SU-DHL-6 (cell line): ENCODE results near the gene C1orf74.

Experiments used
- H2AFZ ChIP-seq: fragments of 200-600 bp; sonication (generic); 2 replicates; pipeline ENCODE4 v1.6.1; 2014; ENCODE audit warnings: low read depth, mild to moderate bottlenecking, moderate library complexity, mixed read lengths, antibody characterized with exemption, low read length; ENCODE audit not compliant: severe bottlenecking
- H3F3A ChIP-seq: fragments of 200-600 bp; shearing (Covaris generic); 2 replicates; pipeline ENCODE4 v1.6.0; 2016; ENCODE audit warnings: antibody characterized with exemption, mild to moderate bottlenecking; ENCODE audit not compliant: insufficient read depth
- H3K27ac ChIP-seq: fragments of 200-600 bp; sonication (generic); 2 replicates; pipeline ENCODE4 v1.5.1; 2016; ENCODE audit warnings: low read depth, mild to moderate bottlenecking, low read length, moderate library complexity, mixed read lengths
- H3K27me3 ChIP-seq: fragments of 200-600 bp; sonication (generic), shearing (Covaris generic); 2 replicates; pipeline ENCODE4 v1.6.0; 2014; ENCODE audit warnings: mild to moderate bottlenecking, low read length
- H3K36me3 ChIP-seq: fragments of 200-600 bp; sonication (generic); 2 replicates; pipeline ENCODE4 v1.6.1; 2014; ENCODE audit warnings: mild to moderate bottlenecking, low read length, mixed read lengths
- H3K4me2 ChIP-seq: fragments of 300-600, 200-600 bp; shearing (Covaris generic), sonication (generic); 2 replicates; pipeline ENCODE4 v1.6.0; 2014; ENCODE audit warnings: low read length, low read depth, mild to moderate bottlenecking; ENCODE audit not compliant: poor library complexity, severe bottlenecking
- H3K4me3 ChIP-seq: fragments of 200-600 bp; sonication (generic); 2 replicates; pipeline ENCODE4 v1.5.1; 2014; ENCODE audit warnings: antibody characterized with exemption, low read length, mild to moderate bottlenecking, mixed read lengths; ENCODE audit not compliant: insufficient read depth, poor library complexity, severe bottlenecking
- H3K79me2 ChIP-seq: fragments of 200-600 bp; sonication (generic); 2 replicates; pipeline ENCODE4 v1.6.1; 2014; ENCODE audit warnings: mild to moderate bottlenecking, low read length, moderate library complexity; ENCODE audit not compliant: insufficient read depth
- H3K9ac ChIP-seq: fragments of 200-600 bp; sonication (generic); 2 replicates; pipeline ENCODE4 v1.7.0; 2014; ENCODE audit warnings: mild to moderate bottlenecking, low read length
- H3K9me2 ChIP-seq: fragments of 200-600 bp; sonication (generic); replicated peaks from 2 replicates; pipeline ENCODE4 v1.6.1; 2014; ENCODE audit warnings: low read length; ENCODE audit not compliant: insufficient read depth
- H3K9me3 ChIP-seq: fragments of 200-600 bp; sonication (generic); 2 replicates; pipeline ENCODE4 v1.6.1; 2014; ENCODE audit warnings: low read length, mixed read lengths; ENCODE audit not compliant: insufficient read depth
- H4K20me1 ChIP-seq: fragments of 200-600 bp; sonication (generic); 2 replicates; pipeline ENCODE4 v1.6.1; 2014; ENCODE audit warnings: low read depth, mild to moderate bottlenecking, antibody characterized with exemption, low read length, moderate library complexity, mixed read lengths
- EZH2phosphoT487 ChIP-seq: fragments of 200-600 bp; sonication (generic), shearing (Covaris generic); conservative IDR thresholded peaks from 2 replicates; pipeline ENCODE4 v1.6.1; 2018; ENCODE audit warnings: mild to moderate bottlenecking, antibody characterized with exemption, low read length, moderate library complexity, mixed read lengths
- TF ChIP-seq, protein P1 (sequence below): fragments of 200-600 bp; sonication (generic); IDR thresholded peaks from one replicate; pipeline ENCODE4 v1.5.1; 2017; ENCODE audit warnings: antibody characterized with exemption, mild to moderate bottlenecking, low read length, moderate library complexity; ENCODE audit not compliant: insufficient read depth, poor library complexity, severe bottlenecking

The C1orf74 gene

DNA sequence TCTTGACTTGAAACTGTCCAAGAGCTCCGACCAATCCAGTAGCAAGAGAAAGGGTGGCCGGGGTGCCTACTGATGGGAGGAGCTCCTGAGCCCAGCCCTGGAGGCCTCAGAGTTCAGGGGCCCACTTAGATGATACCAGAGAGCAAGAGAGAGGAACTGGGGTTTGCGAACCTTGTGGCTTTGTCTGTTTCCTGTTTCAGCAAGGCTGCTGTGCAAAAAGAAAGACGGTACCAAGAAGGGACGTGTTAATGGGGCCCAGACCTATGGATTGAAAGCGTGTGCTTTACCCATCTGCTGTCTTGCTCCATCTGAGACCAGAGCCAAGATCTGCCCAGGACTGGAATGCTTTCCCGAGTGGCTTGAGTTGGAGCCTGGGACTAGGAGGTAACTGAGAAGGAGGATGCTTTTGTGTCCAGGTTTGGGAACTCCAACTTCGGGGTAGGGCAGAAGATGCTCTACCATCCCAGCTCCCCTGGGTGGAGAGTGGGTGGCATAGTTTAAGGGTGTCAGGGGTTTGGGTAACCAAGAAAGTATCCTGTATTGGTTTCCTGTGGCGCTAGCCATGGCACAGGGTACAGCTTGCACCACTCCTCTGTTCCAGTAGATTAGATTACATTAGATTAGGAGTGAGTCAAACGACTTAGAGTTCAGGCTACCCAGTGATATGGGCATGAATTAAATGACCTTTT, 28.3 kb downstream of the C1orf74 start, which contains the start of gene TRAF3IP3:
TSS of gene TRAF3IP3 (plus strand) at position 128 of the 689 bp plus-strand sequence. CDS start 3,987 bp downstream, outside the sequence.
- H3K36me3 ChIP-seq: no peaks in the 10 kb centered on the region
- H3F3A ChIP-seq: no peaks in the 10 kb centered on the region
- H3K4me3 ChIP-seq: peak within 1 kb of the TSS; percentile 62
- peak within 1 kb of the TSS; percentile 86 for H3K4me2 ChIP-seq
- TF ChIP-seq EZH2phosphoT487: no peak
- TF ChIP-seq, protein P1, sequence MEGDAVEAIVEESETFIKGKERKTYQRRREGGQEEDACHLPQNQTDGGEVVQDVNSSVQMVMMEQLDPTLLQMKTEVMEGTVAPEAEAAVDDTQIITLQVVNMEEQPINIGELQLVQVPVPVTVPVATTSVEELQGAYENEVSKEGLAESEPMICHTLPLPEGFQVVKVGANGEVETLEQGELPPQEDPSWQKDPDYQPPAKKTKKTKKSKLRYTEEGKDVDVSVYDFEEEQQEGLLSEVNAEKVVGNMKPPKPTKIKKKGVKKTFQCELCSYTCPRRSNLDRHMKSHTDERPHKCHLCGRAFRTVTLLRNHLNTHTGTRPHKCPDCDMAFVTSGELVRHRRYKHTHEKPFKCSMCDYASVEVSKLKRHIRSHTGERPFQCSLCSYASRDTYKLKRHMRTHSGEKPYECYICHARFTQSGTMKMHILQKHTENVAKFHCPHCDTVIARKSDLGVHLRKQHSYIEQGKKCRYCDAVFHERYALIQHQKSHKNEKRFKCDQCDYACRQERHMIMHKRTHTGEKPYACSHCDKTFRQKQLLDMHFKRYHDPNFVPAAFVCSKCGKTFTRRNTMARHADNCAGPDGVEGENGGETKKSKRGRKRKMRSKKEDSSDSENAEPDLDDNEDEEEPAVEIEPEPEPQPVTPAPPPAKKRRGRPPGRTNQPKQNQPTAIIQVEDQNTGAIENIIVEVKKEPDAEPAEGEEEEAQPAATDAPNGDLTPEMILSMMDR: no peak
- no peaks in the 10 kb centered on the region for H4K20me1 ChIP-seq
- H3K9me3 ChIP-seq: no peaks in the 10 kb centered on the region
- peak within 1 kb of the TSS; percentile 81 for H3K27ac ChIP-seq
- H2AFZ ChIP-seq: peak within 1 kb of the TSS; percentile 84
- peak within 1 kb of the TSS; percentile 67 for H3K9ac ChIP-seq
- no peaks in the 10 kb centered on the region for H3K9me2 ChIP-seq
- peaks cover 20% of the 10 kb centered on the region; the same call in 1 of the 2 replicates for H3K79me2 ChIP-seq
- no peaks in the 10 kb centered on the region for H3K27me3 ChIP-seq

DNA sequence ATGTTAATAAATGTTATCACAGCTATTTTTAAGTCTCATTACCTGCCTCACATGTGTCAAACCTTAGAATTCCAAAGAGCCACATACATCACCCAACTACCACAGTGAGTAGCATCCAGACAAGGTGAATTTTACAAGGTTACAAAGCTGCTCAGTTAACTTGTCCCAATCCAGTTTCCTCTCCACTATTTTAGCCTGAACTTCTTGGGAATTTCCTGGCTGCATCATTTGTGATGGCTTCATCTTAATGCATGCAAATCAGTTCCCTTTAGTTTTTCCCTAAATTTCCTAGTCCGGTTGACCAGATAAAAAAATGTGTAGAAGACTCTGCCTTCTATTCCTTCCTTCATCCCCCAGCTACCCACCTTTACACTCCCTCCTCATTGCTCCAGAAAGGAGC, 29.1 kb downstream of the C1orf74 start:
- peak overlapping the region; percentile 67 for H3K9ac ChIP-seq

DNA sequence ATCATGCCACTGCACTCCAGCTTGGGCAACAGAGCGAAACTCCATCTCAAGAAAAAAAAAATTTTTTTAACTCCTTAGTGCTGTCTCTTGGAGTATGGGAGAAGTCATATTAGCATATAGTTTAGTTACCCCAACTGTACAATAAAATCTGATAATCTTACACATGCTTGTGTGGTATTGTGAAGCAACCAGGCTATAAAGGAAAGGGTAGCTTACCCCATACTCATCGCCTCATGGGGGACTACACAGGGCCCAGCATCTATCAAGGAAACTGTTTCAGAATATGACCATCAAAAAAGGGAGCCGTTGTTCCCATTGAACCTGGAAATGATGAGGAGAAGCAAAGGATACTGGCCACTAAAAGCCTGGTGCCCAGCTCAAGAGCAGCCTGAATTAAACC, 31.5 kb downstream of the C1orf74 start:
- Histone ChIP-seq H3K79me2 (peaks cover 15% of the 10 kb centered on the region; the same call in 1 of the 2 replicates), H3K4me3 (no peak overlapping the region), H3K9me2 (no peaks in the 10 kb centered on the region), H3K4me2 (no peak overlapping the region), H4K20me1 (no peaks in the 10 kb centered on the region), H3K9ac (no peak overlapping the region), H3K9me3 (no peaks in the 10 kb centered on the region), H3K27me3 (no peaks in the 10 kb centered on the region), H3K27ac (no peak overlapping the region), H3K36me3 (no peaks in the 10 kb centered on the region), H2AFZ (no peak overlapping the region), H3F3A (peaks cover 3% of the 10 kb centered on the region; the same call in 1 of the 2 replicates)
- no peak for TF ChIP-seq EZH2phosphoT487
- TF ChIP-seq, protein P1: no peak

More for the DNA sequence above, 29.1 kb downstream of the C1orf74 start:
- no peaks in the 10 kb centered on the region for H3F3A ChIP-seq
- peak overlapping the region; percentile 25 for H3K4me3 ChIP-seq
- no peaks in the 10 kb centered on the region for H3K9me3 ChIP-seq
- peak overlapping the region; percentile 84 for H2AFZ ChIP-seq
- H3K27me3 ChIP-seq: no peaks in the 10 kb centered on the region
- no peaks in the 10 kb centered on the region for H4K20me1 ChIP-seq
- peak overlapping the region; percentile 81 for H3K27ac ChIP-seq
- H3K36me3 ChIP-seq: no peaks in the 10 kb centered on the region
- peaks cover 20% of the 10 kb centered on the region; the same call in 1 of the 2 replicates for H3K79me2 ChIP-seq
- H3K9me2 ChIP-seq: no peaks in the 10 kb centered on the region
- peak overlapping the region; percentile 86 for H3K4me2 ChIP-seq
- TF ChIP-seq, protein P1: no peak
- TF ChIP-seq EZH2phosphoT487: no peak
